GM12878 (cell line): ENCODE data around the gene PRR11. TPM values are rescaled to one million over a fixed set of nuclear protein-coding genes. Genes with fewer than 3 reads are reported as not detected.

Experiments
- BCLAF1 ChIP-seq: fragments of 450-650 bp; IDR thresholded peaks from 2 replicates; pipeline ENCODE4 v1.6.1; 2017; ENCODE audit warnings: antibody characterized with exemption, mild to moderate bottlenecking, moderate library complexity
- BRCA1 ChIP-seq: IDR thresholded peaks from 2 replicates; pipeline ENCODE4 v1.6.1; 2011; ENCODE audit warnings: low read depth, low read length, improper control_type of control experiment
- CREM ChIP-seq: IDR thresholded peaks from 2 replicates; pipeline ENCODE4 v1.6.1; 2014; ENCODE audit warnings: antibody characterized with exemption, low read depth
- E2F8 ChIP-seq: fragments of 450-650 bp; IDR thresholded peaks from 2 replicates; pipeline ENCODE4 v1.6.1; 2018; ENCODE audit warnings: mild to moderate bottlenecking, low read depth, moderate library complexity; ENCODE audit not compliant: partially characterized antibody
- EED ChIP-seq: sonication (generic); IDR thresholded peaks from 2 replicates; pipeline ENCODE4 v1.6.1; 2016; ENCODE audit warnings: antibody characterized with exemption, low read depth
- HDAC6 ChIP-seq: fragments of 200-600 bp; sonication (generic); IDR thresholded peaks from one replicate; pipeline ENCODE4 v1.8.0; 2017; ENCODE audit warnings: antibody characterized with exemption; ENCODE audit not compliant: unreplicated experiment
- IKZF1 ChIP-seq: fragments of 450-650 bp; conservative IDR thresholded peaks from 2 replicates; pipeline ENCODE4 v1.6.1; 2017; ENCODE audit warnings: antibody characterized with exemption, mild to moderate bottlenecking
- IRF3 ChIP-seq: fragments of 450-650 bp; IDR thresholded peaks from 2 replicates; pipeline ENCODE4 v1.6.1; 2014; ENCODE audit warnings: mild to moderate bottlenecking
- IRF4 ChIP-seq: IDR thresholded peaks from 2 replicates; pipeline ENCODE4 v1.6.1; 2011; ENCODE audit warnings: low read depth, low read length
- MEF2B ChIP-seq: fragments of 450-650 bp; IDR thresholded peaks from 2 replicates; pipeline ENCODE4 v1.6.1; 2018; ENCODE audit warnings: mild to moderate bottlenecking, moderate library complexity; ENCODE audit not compliant: partially characterized antibody, poor library complexity, severe bottlenecking
- NFIC ChIP-seq: IDR thresholded peaks from 2 replicates; pipeline ENCODE4 v1.6.1; 2012; ENCODE audit warnings: low read depth, mild to moderate bottlenecking, inconsistent platforms, low read length, moderate library complexity
- NR2C2 ChIP-seq: IDR thresholded peaks from 2 replicates; pipeline ENCODE4 v1.6.1; 2011; ENCODE audit warnings: borderline replicate concordance, low read depth; ENCODE audit not compliant: control insufficient read depth, insufficient read length
- POLR2A ChIP-seq: IDR thresholded peaks from 2 replicates; pipeline ENCODE4 v1.6.1; 2011; ENCODE audit warnings: low read depth, mild to moderate bottlenecking, low read length
- RAD51 ChIP-seq: fragments of 450-650 bp; IDR thresholded peaks from 2 replicates; pipeline ENCODE4 v1.6.1; 2016; ENCODE audit warnings: moderate library complexity, mild to moderate bottlenecking, inconsistent platforms
- RFX5 ChIP-seq: IDR thresholded peaks from 2 replicates; pipeline ENCODE4 v1.6.1; 2011; ENCODE audit warnings: low read depth, low read length, improper control_type of control experiment
- SMAD5 ChIP-seq: IDR thresholded peaks from 2 replicates; pipeline ENCODE4 v1.6.1; 2016; ENCODE audit warnings: antibody characterized with exemption, low read depth
- SP1 ChIP-seq: IDR thresholded peaks from one replicate; pipeline ENCODE4 v1.6.1; 2011; ENCODE audit warnings: low read depth, low read length
- TAF1 ChIP-seq: IDR thresholded peaks from 2 replicates; pipeline ENCODE4 v1.6.1; 2011; ENCODE audit warnings: mild to moderate bottlenecking, low read depth, low read length, borderline replicate concordance
- ZBED1 ChIP-seq: IDR thresholded peaks from 2 replicates; pipeline ENCODE4 v1.6.1; 2016; ENCODE audit warnings: borderline replicate concordance
- ZNF24 ChIP-seq: fragments of 450-650 bp; IDR thresholded peaks from 2 replicates; pipeline ENCODE4 v1.6.1; 2017; ENCODE audit warnings: antibody characterized with exemption, mild to moderate bottlenecking
- ZNF384 ChIP-seq: IDR thresholded peaks from 2 replicates; pipeline ENCODE4 v1.6.1; 2012; ENCODE audit warnings: low read depth, mild to moderate bottlenecking, low read length, improper control_type of control experiment, borderline replicate concordance
- polyA plus RNA-seq, 11 experiments: library from polyadenylated mRNA; depleted of rRNA in 4 of 11; unstranded in 6 of 11; stranded (reverse) in 5 of 11; fragments of >200 nt; fragmentation: Nextera tagmentation in 4 of 11; fragmentation: Illumina TruSeq in 1 of 11; extraction: Ambion mirVana in 4 of 11; extraction: Trizol in 1 of 11; gene quantifications; 1 replicate in 1 of 11; 2 replicates in 10 of 11; pipeline versions ENCODE4 v1.2.1 to v1.2.3, GENCODE V29; 2011 to 2016; ENCODE audit warnings: inconsistent platforms in 2 of 11, missing spikeins in 2 of 11, low read depth in 1 of 11
- total RNA-seq, 4 experiments: library from RNA; depleted of rRNA in 3 of 4; stranded (reverse); fragments of >200 nt in 3 of 4; fragmentation: Illumina TruSeq in 1 of 4; extraction: Trizol in 1 of 4; gene quantifications; 2 replicates each; pipeline versions ENCODE4 v1.2.1 to v1.2.3, GENCODE V29; 2013 to 2021
- TF ChIP-seq, protein P1 (sequence below): fragments of 450-650 bp; IDR thresholded peaks from 2 replicates; pipeline ENCODE4 v1.6.1; 2018; ENCODE audit warnings: borderline replicate concordance, mild to moderate bottlenecking; ENCODE audit not compliant: partially characterized antibody
- TF ChIP-seq, protein P2 (sequence below): IDR thresholded peaks from 2 replicates; pipeline ENCODE4 v1.6.1; 2011; ENCODE audit warnings: borderline replicate concordance, low read depth, mild to moderate bottlenecking, moderate library complexity, mixed read lengths, low read length; ENCODE audit not compliant: insufficient read depth; ENCODE audit errors: extremely low read length

PRR11 gene
- total and polyA plus RNA-seq, 10 of the 15 experiments (the other 5 are each of a cell fraction or from before 2014, with no cell fraction given), result 20.8 to 97.0 (median 48.3) TPM

GRCh38 chr17:59107306-59107670 is 48.3 kb upstream of the PRR11 start (continued):
- TF ChIP-seq BCLAF1 (no peak), SP1 (no peak), ZBED1 (0 out of 2 replicates have a peak, but pooled peaks have one; percentile 41), POLR2A (no peak), BRCA1 (no peak), CREM (no peak), ZNF384 (no peak), IKZF1 (no peak), EED (no peak), NFIC (no peak), ZNF24 (no peak), NR2C2 (no peak), IRF4 (no peak), MEF2B (no peak), TAF1 (0 out of 2 replicates have a peak, but pooled peaks have one; percentile 32), RAD51 (no peak), IRF3 (no peak), HDAC6 (no peak), E2F8 (peak; percentile 51), SMAD5 (0 out of 2 replicates have a peak, but pooled peaks have one; percentile 6), RFX5 (no peak)
- TF ChIP-seq, protein P1, sequence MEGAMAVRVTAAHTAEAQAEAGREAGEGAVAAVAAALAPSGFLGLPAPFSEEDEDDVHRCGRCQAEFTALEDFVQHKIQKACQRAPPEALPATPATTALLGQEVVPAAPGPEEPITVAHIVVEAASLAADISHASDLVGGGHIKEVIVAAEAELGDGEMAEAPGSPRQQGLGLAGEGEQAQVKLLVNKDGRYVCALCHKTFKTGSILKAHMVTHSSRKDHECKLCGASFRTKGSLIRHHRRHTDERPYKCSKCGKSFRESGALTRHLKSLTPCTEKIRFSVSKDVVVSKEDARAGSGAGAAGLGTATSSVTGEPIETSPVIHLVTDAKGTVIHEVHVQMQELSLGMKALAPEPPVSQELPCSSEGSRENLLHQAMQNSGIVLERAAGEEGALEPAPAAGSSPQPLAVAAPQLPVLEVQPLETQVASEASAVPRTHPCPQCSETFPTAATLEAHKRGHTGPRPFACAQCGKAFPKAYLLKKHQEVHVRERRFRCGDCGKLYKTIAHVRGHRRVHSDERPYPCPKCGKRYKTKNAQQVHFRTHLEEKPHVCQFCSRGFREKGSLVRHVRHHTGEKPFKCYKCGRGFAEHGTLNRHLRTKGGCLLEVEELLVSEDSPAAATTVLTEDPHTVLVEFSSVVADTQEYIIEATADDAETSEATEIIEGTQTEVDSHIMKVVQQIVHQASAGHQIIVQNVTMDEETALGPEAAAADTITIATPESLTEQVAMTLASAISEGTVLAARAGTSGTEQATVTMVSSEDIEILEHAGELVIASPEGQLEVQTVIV, result no peak
- TF ChIP-seq, protein P2, sequence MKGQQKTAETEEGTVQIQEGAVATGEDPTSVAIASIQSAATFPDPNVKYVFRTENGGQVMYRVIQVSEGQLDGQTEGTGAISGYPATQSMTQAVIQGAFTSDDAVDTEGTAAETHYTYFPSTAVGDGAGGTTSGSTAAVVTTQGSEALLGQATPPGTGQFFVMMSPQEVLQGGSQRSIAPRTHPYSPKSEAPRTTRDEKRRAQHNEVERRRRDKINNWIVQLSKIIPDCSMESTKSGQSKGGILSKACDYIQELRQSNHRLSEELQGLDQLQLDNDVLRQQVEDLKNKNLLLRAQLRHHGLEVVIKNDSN, result no peak
